ENCODE results near the gene GSTCD. TPM values are rescaled to one million over a fixed set of nuclear protein-coding genes. Genes with fewer than 3 reads are reported as not detected.

The GSTCD gene
- total and polyA plus RNA-seq, 9 of the 15 experiments (the other 6 are each of a cell fraction or from before 2014, with no cell fraction given), result 4.5 to 36.3 (median 16.0) TPM

DNA sequence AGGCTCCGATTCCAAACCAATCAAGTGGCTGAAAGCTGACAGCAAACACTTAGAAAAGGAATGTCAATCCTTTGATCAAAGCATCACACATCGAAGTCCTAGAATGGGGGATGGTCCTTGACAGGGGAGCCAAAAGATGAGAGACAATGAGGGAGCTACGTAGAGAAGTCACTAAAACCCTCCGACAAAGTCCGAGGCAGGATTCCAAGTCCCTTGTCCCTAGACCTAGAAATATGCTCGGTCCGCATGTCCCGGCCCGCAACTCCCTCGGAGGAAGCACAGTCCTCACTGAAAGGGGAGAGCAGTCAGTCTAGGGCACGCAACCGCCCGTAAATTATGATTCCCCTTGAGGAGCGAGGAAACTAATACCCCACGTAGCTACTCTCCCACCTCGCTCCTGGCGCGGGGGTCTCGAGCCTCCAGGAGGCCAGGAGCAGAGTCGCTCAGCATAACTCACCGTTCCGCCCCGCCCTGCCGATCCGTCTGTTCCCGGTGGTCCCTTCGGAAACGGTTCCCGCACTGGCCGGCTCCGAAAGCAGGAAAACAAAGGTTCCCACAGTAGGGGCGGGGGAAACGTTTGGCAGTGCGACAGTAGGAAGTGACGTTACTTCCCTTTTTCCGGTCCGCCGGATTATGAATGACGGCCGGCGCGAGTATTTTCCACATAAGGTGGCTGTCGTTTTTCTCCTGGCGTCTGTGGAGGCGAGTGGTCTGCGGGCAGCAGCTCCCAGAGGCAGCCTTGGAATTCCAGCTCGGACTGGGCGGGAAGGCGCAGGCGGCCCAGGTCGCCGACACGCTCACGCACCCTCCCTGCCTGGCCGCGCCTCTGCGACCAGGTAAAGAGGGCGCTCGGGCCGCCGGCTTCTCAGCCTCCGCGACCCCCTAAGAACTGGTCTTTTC is at the start of gene GSTCD, which contains the start of gene INTS12 (continued):
- TF ChIP-seq ZNF316 (IDR thresholded peaks at IDR 0.05) (no peak), ETV1 (tag; conservative IDR thresholded peaks at IDR 0.05; ENCODE audit: low read depth) (peak; percentile 88), ZNF12 (CRISPR knock-in tag; IDR thresholded peaks at IDR 0.05) (no peak), CREM (IDR thresholded peaks at IDR 0.05; ENCODE audit: low read depth) (peak; percentile 98), ZNF766 (CRISPR knock-in tag; conservative IDR thresholded peaks at IDR 0.05) (no peak), ILF3 (IDR thresholded peaks at IDR 0.05; ENCODE audit: borderline replicate concordance) (no peak), ZBTB7A (IDR thresholded peaks at IDR 0.05; ENCODE audit: borderline replicate concordance, control insufficient read depth, low read depth, low read length) (peak; percentile 80), LEF1 (IDR thresholded peaks at IDR 0.05) (0 out of 2 replicates have a peak, but pooled peaks have one; percentile 30), NFYB (IDR thresholded peaks at IDR 0.05; ENCODE audit: extremely low read depth, insufficient read length) (no peak), KAT7 (CRISPR knock-in tag; IDR thresholded peaks at IDR 0.05; ENCODE audit: borderline replicate concordance) (peak; percentile 93), CREBBP (IDR thresholded peaks at IDR 0.05; ENCODE audit: low read depth, low read length) (no peak), ZNF431 (CRISPR knock-in tag; IDR thresholded peaks at IDR 0.05) (peak; percentile 80; the same call in 1 of the 2 replicates), NCOA1 (IDR thresholded peaks at IDR 0.05; ENCODE audit: low read depth) (peak; percentile 100), ZNF707 (CRISPR knock-in tag; conservative IDR thresholded peaks at IDR 0.05) (peak; percentile 57; the same call in 1 of the 2 replicates), CAMTA2 (CRISPR knock-in tag; conservative IDR thresholded peaks at IDR 0.05) (no peak)
- TF ChIP-seq, protein P1, sequence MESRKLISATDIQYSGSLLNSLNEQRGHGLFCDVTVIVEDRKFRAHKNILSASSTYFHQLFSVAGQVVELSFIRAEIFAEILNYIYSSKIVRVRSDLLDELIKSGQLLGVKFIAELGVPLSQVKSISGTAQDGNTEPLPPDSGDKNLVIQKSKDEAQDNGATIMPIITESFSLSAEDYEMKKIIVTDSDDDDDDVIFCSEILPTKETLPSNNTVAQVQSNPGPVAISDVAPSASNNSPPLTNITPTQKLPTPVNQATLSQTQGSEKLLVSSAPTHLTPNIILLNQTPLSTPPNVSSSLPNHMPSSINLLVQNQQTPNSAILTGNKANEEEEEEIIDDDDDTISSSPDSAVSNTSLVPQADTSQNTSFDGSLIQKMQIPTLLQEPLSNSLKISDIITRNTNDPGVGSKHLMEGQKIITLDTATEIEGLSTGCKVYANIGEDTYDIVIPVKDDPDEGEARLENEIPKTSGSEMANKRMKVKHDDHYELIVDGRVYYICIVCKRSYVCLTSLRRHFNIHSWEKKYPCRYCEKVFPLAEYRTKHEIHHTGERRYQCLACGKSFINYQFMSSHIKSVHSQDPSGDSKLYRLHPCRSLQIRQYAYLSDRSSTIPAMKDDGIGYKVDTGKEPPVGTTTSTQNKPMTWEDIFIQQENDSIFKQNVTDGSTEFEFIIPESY (CRISPR knock-in tag; IDR thresholded peaks at IDR 0.05), result peak; percentile 38; the same call in 1 of the 2 replicates
- TF ChIP-seq, protein P2, sequence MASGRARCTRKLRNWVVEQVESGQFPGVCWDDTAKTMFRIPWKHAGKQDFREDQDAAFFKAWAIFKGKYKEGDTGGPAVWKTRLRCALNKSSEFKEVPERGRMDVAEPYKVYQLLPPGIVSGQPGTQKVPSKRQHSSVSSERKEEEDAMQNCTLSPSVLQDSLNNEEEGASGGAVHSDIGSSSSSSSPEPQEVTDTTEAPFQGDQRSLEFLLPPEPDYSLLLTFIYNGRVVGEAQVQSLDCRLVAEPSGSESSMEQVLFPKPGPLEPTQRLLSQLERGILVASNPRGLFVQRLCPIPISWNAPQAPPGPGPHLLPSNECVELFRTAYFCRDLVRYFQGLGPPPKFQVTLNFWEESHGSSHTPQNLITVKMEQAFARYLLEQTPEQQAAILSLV (tag; IDR thresholded peaks at IDR 0.05), result no peak
- TF ChIP-seq, protein P3, sequence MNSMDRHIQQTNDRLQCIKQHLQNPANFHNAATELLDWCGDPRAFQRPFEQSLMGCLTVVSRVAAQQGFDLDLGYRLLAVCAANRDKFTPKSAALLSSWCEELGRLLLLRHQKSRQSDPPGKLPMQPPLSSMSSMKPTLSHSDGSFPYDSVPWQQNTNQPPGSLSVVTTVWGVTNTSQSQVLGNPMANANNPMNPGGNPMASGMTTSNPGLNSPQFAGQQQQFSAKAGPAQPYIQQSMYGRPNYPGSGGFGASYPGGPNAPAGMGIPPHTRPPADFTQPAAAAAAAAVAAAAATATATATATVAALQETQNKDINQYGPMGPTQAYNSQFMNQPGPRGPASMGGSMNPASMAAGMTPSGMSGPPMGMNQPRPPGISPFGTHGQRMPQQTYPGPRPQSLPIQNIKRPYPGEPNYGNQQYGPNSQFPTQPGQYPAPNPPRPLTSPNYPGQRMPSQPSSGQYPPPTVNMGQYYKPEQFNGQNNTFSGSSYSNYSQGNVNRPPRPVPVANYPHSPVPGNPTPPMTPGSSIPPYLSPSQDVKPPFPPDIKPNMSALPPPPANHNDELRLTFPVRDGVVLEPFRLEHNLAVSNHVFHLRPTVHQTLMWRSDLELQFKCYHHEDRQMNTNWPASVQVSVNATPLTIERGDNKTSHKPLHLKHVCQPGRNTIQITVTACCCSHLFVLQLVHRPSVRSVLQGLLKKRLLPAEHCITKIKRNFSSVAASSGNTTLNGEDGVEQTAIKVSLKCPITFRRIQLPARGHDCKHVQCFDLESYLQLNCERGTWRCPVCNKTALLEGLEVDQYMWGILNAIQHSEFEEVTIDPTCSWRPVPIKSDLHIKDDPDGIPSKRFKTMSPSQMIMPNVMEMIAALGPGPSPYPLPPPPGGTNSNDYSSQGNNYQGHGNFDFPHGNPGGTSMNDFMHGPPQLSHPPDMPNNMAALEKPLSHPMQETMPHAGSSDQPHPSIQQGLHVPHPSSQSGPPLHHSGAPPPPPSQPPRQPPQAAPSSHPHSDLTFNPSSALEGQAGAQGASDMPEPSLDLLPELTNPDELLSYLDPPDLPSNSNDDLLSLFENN (IDR thresholded peaks at IDR 0.05; ENCODE audit: low read depth in 2 of 2, low read length in 2 of 2), result no peak; a peak in 1 of 4 replicates
- TF ChIP-seq, protein P4, sequence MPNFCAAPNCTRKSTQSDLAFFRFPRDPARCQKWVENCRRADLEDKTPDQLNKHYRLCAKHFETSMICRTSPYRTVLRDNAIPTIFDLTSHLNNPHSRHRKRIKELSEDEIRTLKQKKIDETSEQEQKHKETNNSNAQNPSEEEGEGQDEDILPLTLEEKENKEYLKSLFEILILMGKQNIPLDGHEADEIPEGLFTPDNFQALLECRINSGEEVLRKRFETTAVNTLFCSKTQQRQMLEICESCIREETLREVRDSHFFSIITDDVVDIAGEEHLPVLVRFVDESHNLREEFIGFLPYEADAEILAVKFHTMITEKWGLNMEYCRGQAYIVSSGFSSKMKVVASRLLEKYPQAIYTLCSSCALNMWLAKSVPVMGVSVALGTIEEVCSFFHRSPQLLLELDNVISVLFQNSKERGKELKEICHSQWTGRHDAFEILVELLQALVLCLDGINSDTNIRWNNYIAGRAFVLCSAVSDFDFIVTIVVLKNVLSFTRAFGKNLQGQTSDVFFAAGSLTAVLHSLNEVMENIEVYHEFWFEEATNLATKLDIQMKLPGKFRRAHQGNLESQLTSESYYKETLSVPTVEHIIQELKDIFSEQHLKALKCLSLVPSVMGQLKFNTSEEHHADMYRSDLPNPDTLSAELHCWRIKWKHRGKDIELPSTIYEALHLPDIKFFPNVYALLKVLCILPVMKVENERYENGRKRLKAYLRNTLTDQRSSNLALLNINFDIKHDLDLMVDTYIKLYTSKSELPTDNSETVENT (CRISPR knock-in tag; IDR thresholded peaks at IDR 0.05), result peak; percentile 83
